ENCODE measurements around the gene TMEM165.
A peak's percentile ranks its signal among the peaks of the same experiment; 100 is the strongest.
"Not testable (repeated sequence)": the region's sequence is repeated elsewhere in the genome, so short reads cannot be mapped to it uniquely, and the experiment has no call there.

Gene TMEM165

GRCh38 chr4:55395529-55396307 is at the start of gene TMEM165:
Gene TMEM165, plus strand, starts transcription at chr4:55395957. Its CDS starts 233 bp downstream, at chr4:55396190.
- DNase-seq (ENCODE audit: low read depth in 2 of 2) = peak; percentile 76

DNA sequence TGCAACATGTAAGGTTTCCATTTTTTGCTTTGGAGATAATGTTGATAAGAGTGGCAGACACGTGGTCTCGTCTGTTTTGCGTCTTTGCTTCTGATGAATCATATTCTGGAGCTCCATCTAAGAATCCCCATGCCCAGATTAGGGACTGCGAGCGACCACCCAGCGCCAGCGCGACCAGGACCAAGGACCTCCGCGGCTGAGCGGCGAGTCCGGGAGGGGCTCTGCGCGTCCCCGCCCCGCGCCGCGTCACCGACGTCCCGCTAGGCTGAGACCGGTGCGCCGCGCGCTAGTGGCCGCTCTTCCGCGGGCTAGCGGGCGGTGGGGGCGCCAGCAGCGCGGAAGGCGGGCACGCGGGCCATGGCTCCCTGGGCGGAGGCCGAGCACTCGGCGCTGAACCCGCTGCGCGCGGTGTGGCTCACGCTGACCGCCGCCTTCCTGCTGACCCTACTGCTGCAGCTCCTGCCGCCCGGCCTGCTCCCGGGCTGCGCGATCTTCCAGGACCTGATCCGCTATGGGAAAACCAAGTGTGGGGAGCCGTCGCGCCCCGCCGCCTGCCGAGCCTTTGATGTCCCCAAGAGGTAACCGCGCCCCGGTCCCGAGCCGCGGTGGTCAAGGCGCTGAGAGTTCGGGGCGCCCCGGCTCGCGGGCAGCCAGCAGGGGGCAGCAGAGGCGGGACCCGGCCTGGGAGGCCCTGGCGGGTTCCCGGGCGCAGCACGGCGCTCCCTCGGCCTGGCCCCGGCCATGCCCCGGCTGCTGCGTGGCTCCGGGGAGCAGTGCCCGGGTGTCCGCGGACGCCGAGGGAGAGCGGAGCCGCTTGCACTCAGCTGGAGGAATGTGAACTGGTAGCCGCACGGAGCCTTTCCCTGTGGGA is 49.5 kb upstream of the TMEM165 start, which contains the start of gene SRD5A3:
Gene SRD5A3 (plus strand): TSS at position 263 of the 871 bp plus-strand sequence. CDS start 95 bp downstream, at position 358.
- DNase-seq (ENCODE audit: low read depth in 2 of 2) = peak; percentile 59 to 69

DNA sequence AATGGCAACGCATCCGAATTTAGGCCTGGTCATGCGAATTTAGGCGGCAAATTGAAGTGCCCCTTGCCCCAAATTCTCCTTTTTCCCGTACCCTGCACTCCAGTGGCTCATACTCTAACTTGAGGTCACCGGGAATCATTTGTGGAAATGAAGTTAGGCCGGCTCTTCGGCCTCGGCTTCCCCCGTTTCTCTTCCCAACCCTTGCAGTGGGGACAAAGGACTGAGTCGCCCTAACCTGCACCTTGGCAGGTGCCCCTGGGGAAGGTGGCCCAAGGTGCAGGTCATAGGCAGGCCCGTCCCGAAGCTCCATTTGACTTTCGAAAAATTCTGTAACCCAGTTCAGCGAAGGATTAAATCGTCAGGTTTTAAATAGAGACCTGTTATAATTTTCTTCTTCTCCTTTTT is 48.9 kb upstream of the TMEM165 start:
- DNase-seq (ENCODE audit: low read depth in 2 of 2) = no peak

DNA sequence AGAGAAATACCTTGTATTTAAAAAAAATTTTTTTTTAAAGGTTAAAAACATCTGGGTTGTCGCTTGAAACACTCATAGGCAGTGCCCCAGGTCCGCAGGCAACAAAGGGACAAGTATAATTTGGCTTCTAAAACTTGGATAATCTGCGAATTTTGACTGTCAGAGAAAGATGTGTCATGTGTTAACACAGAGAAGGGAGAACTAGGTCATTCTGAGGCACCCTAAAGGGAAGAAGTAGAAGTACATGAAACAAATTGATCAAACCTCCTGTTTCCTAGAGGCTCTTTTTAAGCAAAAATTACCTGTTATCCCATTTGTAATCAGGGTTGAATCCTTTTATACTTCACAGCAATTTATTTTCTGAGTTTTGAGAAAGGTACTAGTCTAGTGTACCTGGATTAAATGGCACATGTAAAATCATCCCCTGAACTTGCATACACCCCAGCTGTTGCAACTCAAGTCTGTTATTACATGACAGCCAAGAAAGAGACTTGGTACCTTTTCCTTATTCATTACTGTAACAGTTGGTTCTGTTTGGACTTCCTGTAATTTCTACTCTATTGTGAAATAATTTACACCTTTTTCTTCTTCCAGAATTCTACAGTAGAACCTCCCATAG is 48.0 kb upstream of the TMEM165 start:
- DNase-seq (ENCODE audit: low read depth in 2 of 2) = no peak

DNA sequence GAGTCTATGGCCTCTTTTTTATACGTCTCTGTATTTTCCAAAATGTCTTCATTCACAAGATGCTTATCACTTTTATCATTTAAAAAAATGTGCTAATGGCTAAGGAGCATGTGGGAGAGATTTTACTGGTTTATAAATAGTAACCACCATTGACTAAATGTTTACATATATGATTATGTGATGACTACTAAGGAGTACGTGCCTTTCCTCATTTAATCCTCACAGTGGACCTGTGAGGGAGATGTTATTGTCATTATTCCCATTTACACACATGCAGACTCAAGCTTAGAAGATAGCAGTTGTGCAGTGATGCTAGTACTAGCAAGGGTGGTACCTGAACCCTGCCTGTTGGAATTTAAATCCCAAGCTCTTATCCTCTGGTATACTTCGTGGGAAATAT is 47.3 kb upstream of the TMEM165 start:
- DNase-seq (ENCODE audit: low read depth in 2 of 2) = no peak

- DNase-seq (ENCODE audit: low read depth in 2 of 2) = not testable (repeated sequence)
These were observed 44.9 kb upstream of the TMEM165 start for GRCh38 chr4:55350870-55351269.

DNA sequence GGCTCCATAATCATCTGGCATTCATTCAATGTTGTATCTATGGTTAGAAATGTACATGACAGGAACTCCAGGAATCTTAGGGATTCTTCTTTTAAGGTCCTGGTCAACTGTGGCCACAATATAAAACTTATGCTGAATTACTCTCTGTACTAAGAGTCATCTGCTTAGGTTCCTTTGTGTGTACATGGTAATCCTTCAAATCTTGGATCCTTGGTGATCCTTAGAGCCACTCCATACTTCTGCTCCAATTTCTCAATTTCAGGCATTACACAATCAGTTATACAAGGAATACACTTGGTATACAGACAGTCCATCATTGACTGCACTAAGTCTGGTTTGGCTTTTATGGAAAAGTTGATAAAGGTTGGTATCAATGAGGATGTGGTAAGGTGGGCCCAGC is 43.9 kb upstream of the TMEM165 start:
- no peak for DNase-seq (ENCODE audit: low read depth in 2 of 2)

DNA sequence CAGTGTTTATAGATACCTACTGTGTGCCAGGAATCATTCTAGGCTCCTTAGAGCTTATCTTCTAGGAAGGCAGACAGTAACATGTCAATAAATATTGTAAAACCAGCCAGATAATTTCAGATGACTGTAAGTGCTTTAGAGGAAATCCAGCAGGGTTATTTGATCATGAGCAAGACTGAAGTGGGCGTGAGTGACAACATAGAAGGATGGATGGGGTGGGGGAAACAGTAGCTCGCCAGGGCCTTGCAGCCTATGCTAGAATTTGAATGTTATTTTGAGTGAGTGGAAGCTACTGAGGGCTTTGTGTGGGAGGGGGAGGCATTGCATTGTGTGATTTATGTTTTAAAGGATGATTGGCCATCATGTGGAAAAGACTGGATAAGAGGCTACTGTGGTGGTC is 43.0 kb upstream of the TMEM165 start:
- no peak for DNase-seq (ENCODE audit: low read depth in 2 of 2)

- DNase-seq (ENCODE audit: low read depth in 2 of 2) = not testable (repeated sequence)
These were observed 42.5 kb upstream of the TMEM165 start for GRCh38 chr4:55353228-55353747.

GRCh38 chr4:55354648-55355047 is 41.1 kb upstream of the TMEM165 start:
- no peak for DNase-seq (ENCODE audit: low read depth in 2 of 2)

DNA sequence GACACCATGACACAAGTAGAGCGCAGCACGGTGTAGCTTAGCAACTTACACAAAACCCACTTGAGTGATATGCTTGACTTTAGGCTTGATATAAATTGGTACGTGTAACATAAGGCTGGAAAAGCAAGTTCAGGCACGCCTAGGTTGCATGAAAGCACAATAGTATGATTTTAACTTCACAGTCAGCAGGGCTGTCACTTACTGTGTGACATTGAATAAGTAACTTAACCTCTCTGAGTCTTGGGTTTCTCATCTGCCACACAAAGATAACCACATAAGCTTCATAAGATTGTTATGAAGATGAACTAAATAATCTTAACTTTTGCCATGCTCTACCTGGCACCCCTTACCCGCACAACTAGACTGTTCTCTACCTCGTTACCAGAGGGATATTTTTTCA is 40.2 kb upstream of the TMEM165 start:
- DNase-seq (ENCODE audit: low read depth in 2 of 2) = no peak

DNA sequence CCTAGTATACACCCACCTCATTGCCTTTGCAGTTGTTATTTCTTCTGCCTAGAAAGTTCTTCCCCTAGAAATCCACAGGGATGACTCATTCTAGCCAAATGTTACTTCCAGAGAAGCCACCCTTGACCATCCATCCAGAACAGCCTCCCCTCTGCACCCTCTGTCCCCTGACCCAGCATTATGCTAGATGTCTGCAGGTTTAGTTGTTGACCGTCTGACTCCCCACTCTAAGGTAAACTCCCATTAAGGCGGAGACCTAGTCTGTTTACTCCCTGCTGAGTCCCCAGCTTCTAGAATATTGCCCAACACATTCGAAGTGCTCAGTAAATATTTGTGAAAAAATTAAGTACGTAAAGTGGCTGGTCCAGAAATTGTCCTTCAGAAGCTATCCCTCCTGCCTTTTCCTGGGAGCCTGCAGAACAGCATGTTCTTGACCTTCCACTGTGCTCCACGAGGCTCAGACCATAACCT is 38.7 kb upstream of the TMEM165 start:
- DNase-seq (ENCODE audit: low read depth in 2 of 2) = no peak

DNA sequence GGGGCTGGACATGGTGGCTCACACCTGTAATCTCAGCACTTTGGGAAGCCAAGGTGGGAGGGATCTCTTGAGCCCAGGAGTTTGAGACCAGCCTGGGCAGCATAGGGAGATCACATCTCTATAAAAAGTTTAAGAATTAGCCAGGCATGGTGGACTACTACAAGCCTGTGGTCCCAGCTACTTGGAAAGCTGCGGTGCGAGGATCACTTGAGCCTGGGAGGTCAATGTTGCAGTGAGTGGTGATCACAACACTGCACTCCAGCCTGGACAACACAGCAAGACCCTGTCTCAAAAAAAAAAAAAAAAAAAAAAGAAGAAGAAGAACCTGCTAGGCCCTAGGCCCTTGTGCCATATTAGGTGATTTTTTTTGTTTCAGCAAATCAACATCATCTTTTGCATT is 37.5 kb upstream of the TMEM165 start:
- no peak for DNase-seq (ENCODE audit: low read depth in 2 of 2)

DNA sequence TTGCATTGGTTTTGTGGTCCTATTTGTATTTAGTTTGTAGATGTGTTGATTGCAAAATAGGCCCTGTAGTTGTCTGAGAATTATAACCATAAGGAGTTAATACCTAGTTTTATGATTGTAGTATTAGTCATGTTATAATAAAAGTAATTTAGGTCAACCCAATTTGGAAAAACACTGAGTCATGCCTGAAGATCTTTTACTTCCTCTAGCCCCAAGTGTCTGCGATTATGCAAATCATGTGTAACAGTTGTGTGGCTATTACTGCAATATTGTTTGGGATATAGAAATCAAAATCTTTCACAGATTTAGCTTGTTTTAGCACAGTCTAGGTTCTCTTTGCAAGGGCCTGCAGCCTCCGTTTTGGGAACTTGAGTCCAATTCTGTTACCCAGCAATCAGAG is 37.1 kb upstream of the TMEM165 start:
- DNase-seq (ENCODE audit: low read depth in 2 of 2) = no peak

- DNase-seq (ENCODE audit: low read depth in 2 of 2) = no peak
These were observed 36.3 kb upstream of the TMEM165 start for GRCh38 chr4:55359397-55359916.

- DNase-seq (ENCODE audit: low read depth in 2 of 2) = not testable (repeated sequence)
These were observed 32.8 kb upstream of the TMEM165 start for GRCh38 chr4:55362938-55363337.

- no peak for DNase-seq (ENCODE audit: low read depth in 2 of 2)
These were observed 31.9 kb upstream of the TMEM165 start for GRCh38 chr4:55363691-55364351.

DNA sequence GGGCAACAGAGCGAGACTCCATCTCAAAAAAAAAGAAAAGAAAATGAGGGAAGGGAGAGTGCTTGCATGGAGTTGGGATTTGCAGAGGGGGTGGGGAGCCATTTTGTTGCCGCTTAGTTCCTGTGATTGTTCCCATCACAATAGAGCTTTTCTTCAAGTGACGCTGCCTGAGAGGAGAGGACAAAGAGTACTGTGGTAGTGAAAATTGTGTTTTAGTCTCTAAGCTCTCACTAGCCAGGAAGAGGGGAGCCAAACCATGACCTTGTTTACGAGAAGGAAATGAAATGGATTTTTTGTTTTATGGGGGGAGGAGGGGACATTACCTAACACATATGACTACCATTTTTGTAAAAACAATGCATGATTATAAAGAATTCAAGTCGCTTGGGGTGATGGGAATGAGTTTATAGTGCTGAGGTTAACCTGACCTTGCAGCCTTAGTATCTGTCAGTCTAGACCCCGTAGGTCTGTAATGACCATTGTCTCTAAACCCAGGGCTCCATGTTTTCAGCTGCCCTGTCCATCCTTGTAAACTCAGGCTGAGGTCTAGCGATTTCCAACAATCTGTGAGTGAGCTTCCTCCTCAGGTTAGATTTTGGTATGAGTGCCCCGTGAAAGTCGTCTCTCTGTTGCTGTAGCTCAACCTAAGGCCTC is 30.9 kb upstream of the TMEM165 start:
- no peak for DNase-seq (ENCODE audit: low read depth in 2 of 2)

GRCh38 chr4:55365345-55365728 is 30.4 kb upstream of the TMEM165 start:
- DNase-seq (ENCODE audit: low read depth in 2 of 2) = no peak

GRCh38 chr4:55366621-55367020 is 29.1 kb upstream of the TMEM165 start:
- DNase-seq (ENCODE audit: low read depth in 2 of 2) = no peak

Measured in stimulated activated CD8-positive, alpha-beta memory T cell treated with anti-CD3 and anti-CD28 coated beads, Interleukin-2, amount 100 ng/mL, for 1 hour (primary cell).